Lower leg skin (tissue), 3 donors: ENCODE data around the gene IL1R1.

Source experiments
- POLR2A ChIP-seq, 2 donors: fragments of 450-650 bp; IDR thresholded peaks; one replicate each; pipeline ENCODE4 v1.6.1; 2016 to 2017; ENCODE audit warnings: antibody characterized with exemption in 2 of 2, mild to moderate bottlenecking in 1 of 2, moderate library complexity in 1 of 2
- TF ChIP-seq, protein P1 (sequence below), 3 donors: fragments of 450-650 bp; IDR thresholded peaks; one replicate each; pipeline ENCODE4 v1.5.1; 2016; ENCODE audit warnings: antibody characterized with exemption in 3 of 3, mild to moderate bottlenecking in 3 of 3, moderate library complexity in 2 of 3

DNA sequence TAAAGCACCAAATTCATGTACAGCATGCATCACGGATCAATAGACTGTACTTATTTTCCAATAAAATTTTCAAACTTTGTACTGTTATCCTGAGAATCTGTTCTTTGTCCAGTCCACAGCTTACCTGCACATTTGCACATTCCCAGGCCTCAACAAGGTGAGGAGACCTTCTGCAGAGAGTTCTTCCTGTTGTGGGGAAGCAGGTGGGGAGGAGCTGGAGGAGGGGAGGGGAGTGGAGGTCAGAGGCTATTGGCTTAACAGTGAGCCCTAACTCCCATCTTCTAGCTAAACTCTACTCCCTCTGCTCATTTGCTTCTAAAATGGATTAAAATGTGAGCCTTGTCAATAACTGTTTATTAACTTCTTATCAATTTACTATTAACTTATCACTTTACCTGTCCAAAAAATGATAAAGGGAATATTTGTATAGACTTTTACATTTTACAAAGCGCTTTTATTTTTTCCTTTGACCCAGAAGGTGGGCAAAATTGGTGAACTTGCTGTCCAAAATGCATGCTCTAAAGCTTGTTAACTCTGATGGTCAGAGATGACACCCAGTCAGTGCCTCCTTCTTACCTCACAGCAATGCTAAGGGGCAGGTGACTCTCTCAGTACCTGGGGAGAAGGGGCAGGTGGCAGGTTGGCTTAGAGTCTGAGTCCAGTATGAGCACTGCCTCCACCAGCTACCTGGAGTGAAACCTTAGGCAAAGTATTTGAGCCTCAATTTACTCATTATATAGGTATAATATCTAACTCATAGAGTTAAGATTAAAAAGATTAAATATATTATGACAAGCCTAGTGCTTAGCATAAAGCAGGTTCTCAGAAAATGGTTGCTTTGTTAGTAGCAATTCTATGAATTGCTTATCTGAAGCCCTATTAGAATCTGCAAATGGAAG, 37.5 kb downstream of the IL1R1 start:
- TF ChIP-seq, protein P1, sequence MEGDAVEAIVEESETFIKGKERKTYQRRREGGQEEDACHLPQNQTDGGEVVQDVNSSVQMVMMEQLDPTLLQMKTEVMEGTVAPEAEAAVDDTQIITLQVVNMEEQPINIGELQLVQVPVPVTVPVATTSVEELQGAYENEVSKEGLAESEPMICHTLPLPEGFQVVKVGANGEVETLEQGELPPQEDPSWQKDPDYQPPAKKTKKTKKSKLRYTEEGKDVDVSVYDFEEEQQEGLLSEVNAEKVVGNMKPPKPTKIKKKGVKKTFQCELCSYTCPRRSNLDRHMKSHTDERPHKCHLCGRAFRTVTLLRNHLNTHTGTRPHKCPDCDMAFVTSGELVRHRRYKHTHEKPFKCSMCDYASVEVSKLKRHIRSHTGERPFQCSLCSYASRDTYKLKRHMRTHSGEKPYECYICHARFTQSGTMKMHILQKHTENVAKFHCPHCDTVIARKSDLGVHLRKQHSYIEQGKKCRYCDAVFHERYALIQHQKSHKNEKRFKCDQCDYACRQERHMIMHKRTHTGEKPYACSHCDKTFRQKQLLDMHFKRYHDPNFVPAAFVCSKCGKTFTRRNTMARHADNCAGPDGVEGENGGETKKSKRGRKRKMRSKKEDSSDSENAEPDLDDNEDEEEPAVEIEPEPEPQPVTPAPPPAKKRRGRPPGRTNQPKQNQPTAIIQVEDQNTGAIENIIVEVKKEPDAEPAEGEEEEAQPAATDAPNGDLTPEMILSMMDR (IDR thresholded peaks at IDR 0.05): no peak
- no peak for TF ChIP-seq POLR2A (IDR thresholded peaks at IDR 0.05)
